Stimulated activated CD4-positive, alpha-beta T cell treated with anti-CD3 and anti-CD28 coated beads, Interleukin-2, amount 100 ng/mL, for 4 hours (primary cell): ENCODE results near the gene DMRT1.
"Not testable (repeated sequence)": the region's sequence is repeated elsewhere in the genome, so short reads cannot be mapped to it uniquely, and the experiment has no call there.

ENCODE experiments used
- DNase-seq: peaks from one replicate; pipeline ENCODE4 v3.0.0-alpha.2; 2020; ENCODE audit warnings: low read depth

Gene DMRT1

GRCh38 chr9:860706-861105 lies 19.2 kb downstream of the DMRT1 start:
- DNase-seq: no peak

DNA sequence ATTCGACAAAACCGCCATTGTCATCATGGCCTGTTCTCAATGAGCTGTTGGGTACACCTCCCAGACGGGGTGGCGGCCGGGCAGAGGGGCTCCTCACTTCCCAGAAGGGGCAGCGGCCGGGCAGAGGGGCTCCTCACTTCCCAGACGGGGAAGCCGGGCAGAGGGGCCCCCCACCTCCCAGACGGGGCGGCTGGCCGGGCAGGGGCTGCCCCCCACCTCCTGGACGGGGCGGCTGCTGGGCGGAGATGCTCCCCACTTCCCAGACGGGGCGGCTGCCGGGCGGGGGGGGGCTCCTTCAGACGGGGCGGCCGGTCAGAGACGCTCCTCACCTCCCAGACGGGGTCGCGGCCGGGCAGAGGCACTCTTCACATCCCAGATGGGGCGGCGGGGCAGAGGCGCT lies 20.0 kb downstream of the DMRT1 start:
- DNase-seq: not testable (repeated sequence)

DNA sequence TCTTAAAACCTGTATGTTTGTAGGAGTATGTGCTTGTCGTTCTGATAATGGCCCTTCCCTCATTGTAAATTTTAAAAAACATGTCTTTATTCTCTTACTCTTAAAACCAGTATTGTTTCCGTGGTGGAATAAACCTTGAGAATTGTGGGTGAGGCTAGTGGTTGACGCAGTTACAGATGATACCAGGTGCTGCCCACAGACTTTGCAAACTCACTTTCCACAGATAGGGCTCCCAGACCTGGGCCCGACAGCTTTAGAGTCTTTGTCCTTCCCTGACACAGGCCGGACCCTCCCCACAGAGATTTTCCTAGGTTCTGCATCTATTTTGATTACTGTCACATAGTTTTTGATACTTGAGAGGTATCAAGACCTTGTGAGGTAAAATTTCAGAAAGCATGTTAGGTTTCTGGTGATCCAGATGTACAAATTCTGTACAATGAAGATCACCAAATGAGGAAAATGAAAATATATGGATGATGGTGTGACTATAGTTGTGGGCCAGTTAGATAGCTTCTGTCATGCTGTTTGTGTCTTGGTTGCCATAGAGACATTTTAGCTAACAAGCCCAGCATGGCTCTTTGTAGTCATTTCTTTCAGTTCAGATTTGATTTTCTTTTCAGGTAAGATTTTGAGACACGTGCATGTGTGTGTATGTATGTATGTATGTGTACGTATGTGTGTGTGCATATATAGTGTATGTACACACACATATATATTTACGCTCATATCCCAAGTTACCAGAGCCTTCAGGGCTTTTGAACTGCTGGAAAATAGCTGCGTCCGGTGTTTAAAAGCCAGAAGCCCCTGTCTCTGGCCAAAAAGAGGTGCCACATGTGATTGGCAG lies 33.8 kb downstream of the DMRT1 start:
- DNase-seq: no peak

- DNase-seq: no peak
These were observed 34.9 kb downstream of the DMRT1 start for GRCh38 chr9:876425-876824.

- DNase-seq: no peak
These were observed 36.7 kb downstream of the DMRT1 start for GRCh38 chr9:878239-878638.

DNA sequence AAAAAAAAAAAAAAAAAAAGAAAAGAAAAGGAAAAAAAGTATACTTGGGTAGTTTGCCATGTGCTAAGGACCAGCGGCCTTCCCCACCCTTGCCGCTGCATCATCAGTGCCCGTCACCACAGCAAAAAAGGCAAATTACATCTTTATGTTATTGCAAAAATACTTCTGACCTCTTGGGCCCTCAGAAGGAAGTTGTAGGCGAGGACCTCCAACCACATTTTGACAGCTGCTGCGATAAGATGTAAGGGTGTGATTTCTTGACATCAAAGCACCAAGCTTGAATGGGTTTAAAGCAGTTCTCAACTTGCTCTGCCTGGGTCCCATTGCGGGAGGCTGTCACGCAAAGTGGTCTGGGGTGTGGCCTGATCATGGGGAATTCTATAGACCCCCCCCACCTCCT lies 39.2 kb downstream of the DMRT1 start:
- no peak for DNase-seq

GRCh38 chr9:882416-882924 lies 41.0 kb downstream of the DMRT1 start:
- DNase-seq: no peak

DNA sequence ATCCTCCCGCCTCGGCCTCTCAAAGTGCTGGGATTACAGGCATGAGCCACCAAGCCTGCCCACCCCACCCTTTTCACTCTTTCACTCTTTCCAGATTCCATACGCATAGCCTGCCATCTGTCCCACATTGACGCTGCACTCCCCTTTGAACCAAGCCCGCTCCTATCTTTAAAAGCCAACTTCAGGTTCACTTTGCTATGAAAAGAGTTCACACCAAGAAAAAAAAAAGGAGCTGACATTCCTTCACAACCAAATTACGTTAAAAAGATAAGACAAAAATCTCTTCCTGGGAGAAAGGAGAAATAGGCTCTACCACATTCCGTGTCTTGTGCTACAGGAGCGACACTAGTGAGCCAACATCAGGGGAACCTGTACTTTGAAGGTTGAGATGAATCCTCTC lies 41.5 kb downstream of the DMRT1 start:
- DNase-seq: no peak

GRCh38 chr9:886886-887285 lies 45.4 kb downstream of the DMRT1 start:
- DNase-seq: no peak

DNA sequence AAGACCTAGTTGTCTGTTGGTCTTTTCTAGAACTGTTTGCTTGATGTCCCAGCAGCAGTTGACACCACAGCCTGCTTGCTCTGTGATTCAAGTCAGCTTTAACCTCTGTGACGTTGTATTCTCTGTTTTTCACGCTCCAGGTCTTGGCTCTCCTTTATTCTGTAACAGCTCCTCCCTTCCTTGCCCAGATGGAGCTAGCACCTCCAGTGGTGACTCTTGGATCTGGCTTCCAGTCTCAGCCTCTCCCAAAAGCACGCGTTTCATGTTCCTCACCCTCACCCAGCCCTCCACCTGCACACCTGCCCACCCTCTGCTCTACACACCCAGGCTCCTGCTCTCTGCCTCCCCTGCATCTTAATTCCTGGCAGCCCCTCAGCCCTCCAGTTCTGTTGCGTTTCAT lies 50.6 kb downstream of the DMRT1 start:
- DNase-seq: no peak

DNA sequence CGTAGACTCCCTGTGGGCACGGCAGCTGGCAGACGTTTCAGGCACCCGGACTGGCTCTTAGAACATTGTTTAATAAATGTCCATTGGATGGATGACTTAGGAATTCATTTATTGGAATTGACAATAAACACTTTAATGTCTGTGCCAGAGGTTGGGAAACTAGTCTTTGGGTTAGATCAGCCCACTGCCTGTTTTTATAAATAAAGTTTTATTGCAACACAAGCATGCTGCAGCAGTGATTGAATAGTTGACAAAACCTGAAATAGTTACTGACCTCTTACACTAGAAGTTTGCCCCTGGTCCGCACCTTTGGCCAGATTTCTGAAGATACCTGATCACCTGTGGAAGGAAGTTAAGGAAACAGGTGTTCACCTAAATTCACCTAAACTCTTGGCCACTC lies 51.6 kb downstream of the DMRT1 start:
- no peak for DNase-seq

DNA sequence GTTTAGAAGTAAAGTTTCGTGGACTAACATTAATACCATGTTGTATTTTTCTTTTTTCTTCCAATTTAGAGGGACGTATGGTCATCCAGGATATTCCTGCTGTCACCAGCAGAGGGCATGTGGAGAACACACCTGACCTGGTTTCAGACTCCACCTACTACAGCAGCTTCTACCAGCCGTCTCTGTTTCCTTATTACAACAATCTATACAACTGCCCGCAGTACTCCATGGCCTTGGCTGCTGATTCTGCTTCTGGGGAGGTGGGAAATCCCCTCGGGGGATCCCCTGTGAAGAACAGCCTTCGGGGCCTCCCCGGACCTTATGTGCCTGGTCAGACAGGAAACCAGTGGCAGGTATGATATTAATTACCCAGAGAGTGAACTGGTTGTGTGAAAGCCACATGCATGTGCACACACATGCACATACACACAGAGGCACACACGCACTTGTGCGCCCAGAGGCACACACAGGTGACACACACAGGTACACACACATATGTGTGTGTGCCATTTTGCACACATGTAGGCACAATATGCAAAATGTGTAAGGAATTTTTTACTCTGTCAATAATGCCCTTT lies 52.4 kb downstream of the DMRT1 start:
- peak; percentile 20 for DNase-seq

DNA sequence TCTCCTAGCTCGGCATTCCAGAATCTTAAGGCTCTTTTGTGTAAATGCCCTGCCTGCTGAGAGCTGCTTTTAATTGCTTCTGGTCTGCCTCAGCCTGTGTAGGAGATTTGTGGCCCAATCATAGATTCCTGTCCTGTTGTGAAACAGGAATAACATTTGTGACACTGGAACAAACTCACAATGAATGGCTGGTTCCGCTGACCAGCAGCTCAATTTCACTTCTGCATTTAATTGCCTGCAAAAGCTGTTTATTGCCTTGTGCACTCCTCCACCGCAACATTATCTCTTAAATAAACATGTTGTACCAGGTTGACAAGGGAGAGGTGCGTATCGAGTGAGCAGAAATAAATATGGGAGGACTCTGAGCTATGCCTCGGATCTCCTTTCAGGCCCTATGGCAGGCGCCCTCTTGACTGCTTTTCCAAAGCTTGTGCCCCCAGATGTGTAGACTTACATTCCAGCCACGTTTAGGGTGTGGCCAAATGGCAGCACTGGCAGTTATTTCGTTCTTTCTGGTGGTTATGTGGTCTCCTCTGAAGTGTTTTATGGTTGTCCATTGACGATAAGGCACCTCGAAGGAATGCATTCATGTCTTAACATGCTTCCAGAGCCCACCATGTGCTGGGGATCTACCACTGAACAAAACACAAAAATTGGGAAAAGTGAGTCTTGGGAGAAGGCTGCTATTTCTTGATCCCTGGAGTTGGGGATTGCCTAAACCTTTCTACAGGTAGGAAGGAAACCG lies 58.1 kb downstream of the DMRT1 start:
- DNase-seq: no peak

DNA sequence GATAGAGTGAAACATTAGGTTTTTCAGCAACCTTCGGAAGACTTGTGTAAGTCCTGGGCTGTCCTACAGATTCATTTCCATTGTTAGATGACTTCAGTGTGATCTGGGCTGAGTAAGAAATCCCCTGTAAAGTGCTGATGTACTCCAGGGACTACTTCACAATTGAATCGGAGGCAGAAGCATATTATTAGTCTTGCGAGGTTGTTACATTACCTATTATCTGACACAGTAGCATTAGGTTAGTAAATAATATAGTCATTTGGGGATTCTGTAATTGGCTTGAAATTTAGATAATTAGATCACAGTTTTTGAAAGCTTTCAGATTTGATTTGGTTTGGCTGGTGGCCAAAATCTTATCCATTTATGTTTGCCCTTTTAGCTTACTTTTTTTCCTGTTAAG lies 62.4 kb downstream of the DMRT1 start:
- DNase-seq: no peak

DNA sequence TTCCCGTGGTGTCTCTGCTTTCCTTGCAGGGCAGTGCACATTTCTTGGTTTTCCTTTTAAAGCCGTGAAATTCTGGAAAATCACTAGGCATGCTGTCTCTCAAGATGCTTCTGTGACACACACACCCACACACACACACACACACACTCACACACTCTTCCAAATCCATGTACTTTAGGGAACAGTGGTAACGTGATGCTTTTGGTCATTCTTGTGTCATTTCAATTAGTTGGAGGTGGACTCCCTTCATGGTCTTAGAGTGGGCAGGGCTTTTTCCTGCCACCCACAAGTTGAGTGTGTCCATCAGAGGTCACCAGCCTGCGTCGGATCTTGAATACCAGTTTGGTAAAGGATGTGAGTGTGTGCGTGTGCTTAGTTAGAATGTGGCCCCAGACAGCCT lies 64.4 kb downstream of the DMRT1 start:
- no peak for DNase-seq

- DNase-seq: no peak
These were observed 67.2 kb downstream of the DMRT1 start for GRCh38 chr9:908536-909205.

GRCh38 chr9:911005-911404 lies 69.5 kb downstream of the DMRT1 start:
- no peak for DNase-seq

GRCh38 chr9:912776-913175 lies 71.3 kb downstream of the DMRT1 start:
- DNase-seq: no peak

- DNase-seq: not testable (repeated sequence)
These were observed 72.0 kb downstream of the DMRT1 start for GRCh38 chr9:913526-913925.

DNA sequence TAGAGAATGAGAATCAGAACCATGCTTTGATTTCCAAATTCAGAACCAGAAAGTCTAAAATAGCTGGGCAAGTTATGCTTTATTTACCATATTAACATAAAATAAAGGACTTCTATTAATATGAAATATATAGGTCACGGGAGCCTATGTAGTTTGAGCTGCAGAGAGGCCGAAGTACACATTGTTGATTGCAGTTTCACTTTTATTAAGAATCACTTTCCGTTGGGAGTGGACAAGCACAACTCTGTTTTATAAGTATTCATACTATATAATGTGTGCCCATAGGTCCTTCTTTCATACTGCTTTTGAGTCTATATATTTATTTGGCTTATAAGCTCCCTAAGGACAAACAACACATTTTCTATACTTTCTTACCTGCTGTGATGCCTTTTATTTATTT lies 76.2 kb downstream of the DMRT1 start:
- no peak for DNase-seq

- DNase-seq: no peak
These were observed 79.4 kb downstream of the DMRT1 start for GRCh38 chr9:920927-921326.

DNA sequence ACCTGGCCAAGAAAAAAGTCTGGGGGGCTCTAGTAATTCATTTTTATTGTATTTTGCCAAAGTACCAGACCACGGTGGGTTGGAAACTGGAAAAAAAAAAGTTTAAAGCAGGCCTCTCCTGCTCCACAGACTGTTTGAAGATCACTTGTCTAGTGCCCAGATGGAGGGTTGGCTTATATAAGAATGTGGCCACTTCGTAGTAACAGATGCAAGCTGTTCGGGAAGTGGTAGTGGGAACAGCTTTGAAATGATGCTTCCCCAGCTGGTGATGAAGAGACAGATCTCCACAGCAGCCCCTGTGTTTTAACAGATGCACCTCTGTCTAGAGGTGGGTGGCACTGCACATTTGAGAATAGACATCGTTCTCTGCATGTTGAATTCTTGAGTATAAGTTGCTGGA lies 80.7 kb downstream of the DMRT1 start:
- no peak for DNase-seq
